GM12878 (cell line): ENCODE data around the gene PIP5K1A. TPM values are rescaled to one million over a fixed set of nuclear protein-coding genes. Genes with fewer than 3 reads are reported as not detected.

Source experiments
- ATAC-seq: fragments of 200-7000 bp; cut with Tn5 transposase; 3 replicates; pipeline ENCODE4 v1.9.1; 2020; ENCODE audit warnings: mild to moderate bottlenecking, moderate library complexity
- BruUV-seq: library from RNA; stranded (reverse); fragments of 400-500 nt; replicated peaks from 2 replicates; lab custom pipeline; 2021; lab: Mats Ljungman, UMichigan
- CTCF ChIA-PET: fragments of 300-600 bp; sonication (Branson Sonifier 250); formaldehyde crosslinking; extraction: SDS; loops from one replicate; lab custom pipeline; 2021; ENCODE audit warnings: inconsistent platforms; lab: Yijun Ruan, JAX
- POLR2A ChIA-PET: fragments of 350-600 bp; formaldehyde crosslinking; extraction: SDS; loops from one replicate; lab custom pipeline; 2021; ENCODE audit warnings: inconsistent platforms; lab: Charles Lee
- RAD21 ChIA-PET: fragments of 300-600 bp; sonication (Branson Sonifier 250); formaldehyde crosslinking; loops from one replicate; lab custom pipeline; 2023; ENCODE audit warnings: antibody characterized with exemption; ENCODE audit not compliant: unreplicated experiment; lab: Charles Lee
- SMC1A ChIA-PET: fragments of 300-600 bp; sonication (Branson Sonifier 250); formaldehyde crosslinking; loops from one replicate; lab custom pipeline; 2023; ENCODE audit not compliant: unreplicated experiment, uncharacterized antibody; lab: Charles Lee
- DNase-seq: peaks from one replicate; pipeline ENCODE4 v3.0.0-alpha.2; 2011; ENCODE audit warnings: low read depth, low spot score
- FAIRE-seq: peaks from 3 replicates; lab custom pipeline; 2011; peaks lifted over from hg19 to GRCh38; lab: Jason Lieb, UNC
- H2AFZ ChIP-seq: 2 replicates; pipeline ENCODE4 v1.6.0; 2011; ENCODE audit warnings: low read depth, low read length, control low read depth; ENCODE audit not compliant: control insufficient read depth
- H3K27ac ChIP-seq: 2 replicates; pipeline ENCODE4 v1.5.1; 2011; ENCODE audit warnings: control low read depth; ENCODE audit not compliant: control insufficient read depth, insufficient read depth
- H3K27me3 ChIP-seq, 2 experiments: replicated peaks in 1 of 2; 2 replicates each; pipeline versions ENCODE4 v1.6.0 to v1.6.1; 2011; ENCODE audit warnings: low read length in 1 of 2; ENCODE audit not compliant: control insufficient read depth in 2 of 2, insufficient read depth in 2 of 2
- H3K36me3 ChIP-seq, 2 experiments: 2 replicates each; pipeline ENCODE4 v1.5.1; 2011; ENCODE audit warnings: low read length in 1 of 2; ENCODE audit not compliant: control insufficient read depth in 2 of 2, insufficient read depth in 2 of 2
- H3K4me1 ChIP-seq: 2 replicates; pipeline ENCODE4 v1.6.1; 2011; ENCODE audit warnings: mild to moderate bottlenecking, low read length, moderate library complexity, mixed read lengths; ENCODE audit not compliant: control insufficient read depth, insufficient read depth
- H3K4me2 ChIP-seq: 2 replicates; pipeline ENCODE4 v1.6.0; 2011; ENCODE audit warnings: control low read depth; ENCODE audit not compliant: control insufficient read depth, insufficient read depth
- H3K4me3 ChIP-seq: fragments of 200-600 bp; sonication (generic); 2 replicates; pipeline ENCODE4 v1.5.1; 2016
- H3K79me2 ChIP-seq: 2 replicates; pipeline ENCODE4 v1.6.0; 2011; ENCODE audit warnings: low read length; ENCODE audit not compliant: control insufficient read depth, insufficient read depth
- H3K9ac ChIP-seq: 2 replicates; pipeline ENCODE4 v1.8.0; 2011; ENCODE audit warnings: low read length, control low read depth, mixed read lengths; ENCODE audit not compliant: control insufficient read depth, insufficient read depth
- H3K9me3 ChIP-seq: replicated peaks from 3 replicates; pipeline ENCODE4 v1.5.1; 2011; ENCODE audit warnings: mild to moderate bottlenecking, low read length; ENCODE audit not compliant: control insufficient read depth, insufficient read depth
- H4K20me1 ChIP-seq: 2 replicates; pipeline ENCODE4 v1.6.0; 2011; ENCODE audit not compliant: control insufficient read depth, insufficient read depth
- CHD2 ChIP-seq: IDR thresholded peaks from 2 replicates; pipeline ENCODE4 v1.6.1; 2011; ENCODE audit warnings: low read depth, low read length, improper control_type of control experiment, borderline replicate concordance
- CTCF ChIP-seq, 3 experiments: IDR thresholded peaks in 2 of 3; conservative IDR thresholded peaks in 1 of 3; 2 replicates each; pipeline ENCODE4 v1.5.1; 2011; ENCODE audit warnings: low read depth in 3 of 3, low read length in 3 of 3, mild to moderate bottlenecking in 3 of 3, control low read depth in 2 of 3, moderate library complexity in 2 of 3, inconsistent platforms in 1 of 3, mixed read lengths in 1 of 3; ENCODE audit not compliant: control insufficient read depth in 2 of 3, insufficient read depth in 1 of 3; ENCODE audit errors: extremely low read depth in 1 of 3
- POLR2A ChIP-seq: IDR thresholded peaks from 2 replicates; pipeline ENCODE4 v1.6.1; 2011; ENCODE audit warnings: low read depth, mild to moderate bottlenecking, low read length
- RAD51 ChIP-seq: fragments of 450-650 bp; IDR thresholded peaks from 2 replicates; pipeline ENCODE4 v1.6.1; 2016; ENCODE audit warnings: moderate library complexity, mild to moderate bottlenecking, inconsistent platforms
- WGBS: methylation state at CpG from one replicate; pipeline ENCODE4 v1.1.6; 2016; ENCODE audit warnings: low lambda C conversion rate; ENCODE audit not compliant: insufficient replicate concordance, insufficient coverage; ENCODE audit errors: missing lambda C conversion rate; 5-methylcytosine and 5-hydroxymethylcytosine counted together
- in situ Hi-C: fragments of 300-500 bp; cut with MboI; formaldehyde crosslinking; loops from 9 replicates; pipeline ENCODE4 v1.14.3; 2018; ENCODE audit warnings: mixed read lengths
- intact Hi-C: fragments of 100-400 bp; cut with micrococcal nuclease; formaldehyde crosslinking; loops from one replicate; pipeline ENCODE4 v1.14.2; 2022; ENCODE audit not compliant: unreplicated experiment
- polyA plus RNA-seq, 11 experiments: library from polyadenylated mRNA; depleted of rRNA in 4 of 11; unstranded in 6 of 11; stranded (reverse) in 5 of 11; fragments of >200 nt; fragmentation: Nextera tagmentation in 4 of 11; fragmentation: Illumina TruSeq in 1 of 11; extraction: Ambion mirVana in 4 of 11; extraction: Trizol in 1 of 11; gene quantifications; 1 replicate in 1 of 11; 2 replicates in 10 of 11; pipeline versions ENCODE4 v1.2.1 to v1.2.3, GENCODE V29; 2011 to 2016; ENCODE audit warnings: inconsistent platforms in 2 of 11, missing spikeins in 2 of 11, low read depth in 1 of 11
- total RNA-seq, 4 experiments: library from RNA; depleted of rRNA in 3 of 4; stranded (reverse); fragments of >200 nt in 3 of 4; fragmentation: Illumina TruSeq in 1 of 4; extraction: Trizol in 1 of 4; gene quantifications; 2 replicates each; pipeline versions ENCODE4 v1.2.1 to v1.2.3, GENCODE V29; 2013 to 2021

Gene PIP5K1A
- total and polyA plus RNA-seq, 10 of the 15 experiments (the other 5 are each of a cell fraction or from before 2014, with no cell fraction given) = 4.5 to 114 (median 51.5) TPM

DNA sequence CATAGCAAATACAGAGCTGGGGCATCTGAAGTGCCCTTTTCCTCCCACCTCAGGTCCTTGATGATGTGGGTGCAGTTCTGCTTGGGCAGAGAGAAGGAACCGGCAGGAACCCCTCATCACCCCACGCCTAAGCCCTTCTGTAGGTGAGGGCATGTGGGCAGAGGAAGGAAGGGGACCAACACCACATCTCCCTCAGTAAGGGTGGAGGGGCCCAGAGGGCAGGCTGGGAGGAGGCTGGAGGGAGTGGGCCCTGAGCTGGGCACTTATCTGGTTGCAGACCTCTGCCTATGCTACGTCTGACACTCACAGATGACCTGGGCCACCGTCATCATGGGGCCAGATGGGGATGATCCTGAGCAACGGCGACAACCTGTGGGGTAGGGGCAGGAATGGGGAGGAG lies 94.7 kb downstream of the PIP5K1A start:
- H3K4me3 ChIP-seq = no peak overlapping the region
- BruUV-seq = no TSS peak
- peaks cover 13 to 34% of the 10 kb centered on the region in 2 experiments for H3K36me3 ChIP-seq
- in situ Hi-C loops = loop anchor here (10.0 kb wide), 1 partner anchor 542 kb away; the partner anchor contains the start of genes C2CD4D and RORC
- H3K9me3 ChIP-seq = no peaks in the 10 kb centered on the region
- no peaks in the 10 kb centered on the region for H4K20me1 ChIP-seq
- CTCF ChIA-PET = interaction anchor here (1.9 kb wide), 1 partner anchor 47 kb away, joined by 6 read pairs; no protein-coding TSS in a partner anchor
- POLR2A ChIA-PET = interaction anchor here (1.7 to 2.4 kb wide), 2 partner anchors 10 to 17 kb away, joined by 5 to 7 read pairs; no protein-coding TSS in a partner anchor
- intact Hi-C loops = no loop called here
- no peak overlapping the region for H3K9ac ChIP-seq
- RAD21 ChIA-PET = no interaction called here
- 53% methylated on average over 6 of the region's 6 CpGs for WGBS
- no peak overlapping the region for H3K27ac ChIP-seq
- H3K79me2 ChIP-seq = no peaks in the 10 kb centered on the region
- no peak overlapping the region for H2AFZ ChIP-seq
- ATAC-seq (no peak), FAIRE-seq (no peak)
- no peaks in the 10 kb centered on the region for H3K4me1 ChIP-seq
- no peak overlapping the region for H3K4me2 ChIP-seq
- no peaks in the 10 kb centered on the region for H3K27me3 ChIP-seq
- no peak for TF ChIP-seq CHD2
- peak; percentile 9; the same call in 1 of the 2 replicates for TF ChIP-seq POLR2A
- no peak for TF ChIP-seq RAD51
- TF ChIP-seq CTCF (IDR thresholded peaks at IDR 0.05 in 2 of 3, conservative IDR thresholded peaks at IDR 0.05 in 1 of 3; ENCODE audit: control insufficient read depth in 2 of 3, extremely low read depth in 1 of 3, insufficient read depth in 1 of 3, low read depth in 3 of 3, low read length in 3 of 3) = no peak
- TF ChIP-seq, all 136 proteins: peak for 1
- no peak for DNase-seq
- SMC1A ChIA-PET = interaction anchor here (0.8 kb wide), 1 partner anchor 34 kb away, joined by 4 read pairs; the partner anchor contains the start of gene PI4KB
